ENCODE measurements around the gene LIN37. TPM values are rescaled to one million over a fixed set of nuclear protein-coding genes. Genes with fewer than 3 reads are reported as not detected.

LIN37 gene
- total RNA-seq, 1 experiment from 2014 or later: 5.9 TPM

GRCh38 chr19:35738887-35739229 is 9.5 kb upstream of the LIN37 start:
- H2AFZ ChIP-seq (ENCODE audit: low read length): no peak overlapping the region
- no peak overlapping the region for H4K5ac ChIP-seq (ENCODE audit: insufficient read length, low read depth, low read length)
- H2BK120ac ChIP-seq (ENCODE audit: low read depth, low read length, poor library complexity, severe bottlenecking): no peak overlapping the region
- Mint-ChIP-seq H3K4me1 (peaks cover 6 to 13% of the 10 kb centered on the region in 2 experiments), H3K36me3 (ENCODE audit: insufficient read depth in 1 of 3, low read depth in 3 of 3) (peaks cover 36 to 55% (median 49%) of the 10 kb centered on the region in 3 experiments; a peak in 6 of 7 replicates), H3K27ac (no peak overlapping the region), H3K9me3 (no peaks in the 10 kb centered on the region), H3K27me3 (ENCODE audit: low read depth) (no peaks in the 10 kb centered on the region), H3K4me3 (0 out of 5 replicates have a peak overlapping the region, but pooled peaks of 1 of the 2 experiments have one; percentile 29)
- H3K4ac ChIP-seq (ENCODE audit: low read depth, low read length): no peak overlapping the region
- no peak overlapping the region for H3K9ac ChIP-seq (ENCODE audit: extremely low read depth, insufficient read length, low read length)
- H2BK5ac ChIP-seq (ENCODE audit: insufficient read length, low read length): no peak overlapping the region
- H4K91ac ChIP-seq (ENCODE audit: insufficient read length, low read depth, low read length): no peak overlapping the region
- no peaks in the 10 kb centered on the region for H3K4me1 ChIP-seq (ENCODE audit: insufficient read depth, low read length)
- no peaks in the 10 kb centered on the region for H3K9me3 ChIP-seq (ENCODE audit: control insufficient read depth, low read depth, low read length)
- no peak overlapping the region for H3T11ph ChIP-seq (ENCODE audit: low read length)
- H3K79me1 ChIP-seq (ENCODE audit: insufficient read depth, low read depth, low read length, poor library complexity, severe bottlenecking): no peaks in the 10 kb centered on the region
- H3K27me3 ChIP-seq (ENCODE audit: insufficient read depth, low read length): no peaks in the 10 kb centered on the region
- no peak overlapping the region for H3K18ac ChIP-seq (ENCODE audit: insufficient read length, low read depth, low read length)
- H3K79me2 ChIP-seq (ENCODE audit: insufficient read depth, low read length): no peaks in the 10 kb centered on the region
- no peak for TF ChIP-seq CTCF (conservative IDR thresholded peaks at IDR 0.05)
- no peak overlapping the region for H2AK5ac ChIP-seq (ENCODE audit: insufficient read length, low read length)
- H4K20me1 ChIP-seq (ENCODE audit: control insufficient read depth, insufficient read depth, insufficient read length): no peaks in the 10 kb centered on the region
- no peak for DNase-seq
- H4K8ac ChIP-seq (replicated peaks; ENCODE audit: insufficient read length, low read depth, low read length): no peak overlapping the region
- no peak overlapping the region for H2BK12ac ChIP-seq (ENCODE audit: insufficient read length, low read depth, low read length)
- peaks cover 6% of the 10 kb centered on the region for H3K23me2 ChIP-seq (ENCODE audit: insufficient read length, low read depth, low read length, poor library complexity, severe bottlenecking)
- no peak overlapping the region for H3K14ac ChIP-seq (ENCODE audit: insufficient read depth, low read length)
- no peak overlapping the region for H2BK15ac ChIP-seq (ENCODE audit: low read depth, low read length)
- no peak overlapping the region for H3K4me2 ChIP-seq (ENCODE audit: insufficient read depth, insufficient read length, low read length)
- no peak overlapping the region for H3K23ac ChIP-seq (ENCODE audit: insufficient read length, low read depth, low read length)
- no peak overlapping the region for H3K56ac ChIP-seq (ENCODE audit: insufficient read length, low read depth, low read length)
- H3K27ac ChIP-seq (ENCODE audit: insufficient read length, low read depth, low read length): no peak overlapping the region
- no CpG with 5 or more reads among the region's 2 CpGs for WGBS (ENCODE audit: extremely low coverage, insufficient read length, low lambda C conversion rate)
- no peak overlapping the region for H2BK20ac ChIP-seq (ENCODE audit: low read depth, low read length, poor library complexity, severe bottlenecking)

Measured in H9 (cell line).